Left lung (tissue), 10 donors: ENCODE measurements around the gene ADM2. TPM values are rescaled to one million over a fixed set of nuclear protein-coding genes. Genes with fewer than 3 reads are reported as not detected.

ENCODE experiments used
- ATAC-seq: fragments of 200-7000 bp; cut with Tn5 transposase; one replicate; pipeline ENCODE4 v1.9.1; 2020; ENCODE audit warnings: moderate library complexity
- DNase-seq, 4 donors: peaks; one replicate each; pipeline ENCODE4 v3.0.0-alpha.2; 2013 to 2020
- H3K27ac ChIP-seq, 2 donors: fragments of 200-600 bp; sonication (generic) in 1 of 2; one replicate each; pipeline versions ENCODE4 v1.5.0 to v1.8.0; 2020 to 2021
- H3K27me3 ChIP-seq, 2 donors: fragments of 200-600 bp; sonication (generic) in 1 of 2; one replicate each; pipeline versions ENCODE4 v1.5.0 to v1.8.0; 2020 to 2021
- H3K36me3 ChIP-seq, 2 donors: fragments of 200-600 bp; sonication (generic) in 1 of 2; one replicate each; pipeline versions ENCODE4 v1.5.0 to v1.8.0; 2020 to 2021
- H3K4me1 ChIP-seq, 2 donors: fragments of 200-600 bp; one replicate each; pipeline ENCODE4 v1.8.0; 2021
- H3K4me3 ChIP-seq, 2 donors: fragments of 200-600 bp; sonication (generic) in 1 of 2; one replicate each; pipeline versions ENCODE4 v1.5.0 to v1.8.0; 2020 to 2021; ENCODE audit warnings: mild to moderate bottlenecking in 1 of 2
- H3K9me3 ChIP-seq, 2 donors: fragments of 200-600 bp; sonication (generic) in 1 of 2; one replicate each; pipeline versions ENCODE4 v1.5.0 to v1.8.0; 2020 to 2021
- CTCF ChIP-seq, 2 donors: fragments of 200-600 bp; sonication (generic) in 1 of 2; IDR thresholded peaks; one replicate each; pipeline versions ENCODE4 v1.5.0 to v1.8.0; 2021; ENCODE audit warnings: antibody characterized with exemption in 2 of 2
- intact Hi-C, 2 donors: fragments of 100-400 bp; cut with DNase I; formaldehyde crosslinking; loops; one replicate each; pipeline versions ENCODE4 v1.11.2 to v1.14.2; 2022
- polyA plus RNA-seq, 6 donors: library from polyadenylated mRNA; unstranded; fragments of 120-200 nt; gene quantifications; one replicate each; pipeline ENCODE4 v1.2.1, GENCODE V29; 2013; ENCODE audit not compliant: insufficient read length in 6 of 6
- total RNA-seq, 2 donors: library from RNA; stranded (reverse); fragmentation: NEBNext Ultra II Directional; extraction: Animal tissue kit (Norgen Biotek cat#: 25700); gene quantifications; one replicate each; pipeline ENCODE4 v1.2.1, GENCODE V29; 2021
- donor health status: DM: no; HTN: yes; CAD: no.
- donor health status: DM: no; HTN: no; CAD: no.

Gene ADM2
- total and polyA plus RNA-seq, 8 donors = 0.29 to 3.5 (median 0.65) TPM

DNA sequence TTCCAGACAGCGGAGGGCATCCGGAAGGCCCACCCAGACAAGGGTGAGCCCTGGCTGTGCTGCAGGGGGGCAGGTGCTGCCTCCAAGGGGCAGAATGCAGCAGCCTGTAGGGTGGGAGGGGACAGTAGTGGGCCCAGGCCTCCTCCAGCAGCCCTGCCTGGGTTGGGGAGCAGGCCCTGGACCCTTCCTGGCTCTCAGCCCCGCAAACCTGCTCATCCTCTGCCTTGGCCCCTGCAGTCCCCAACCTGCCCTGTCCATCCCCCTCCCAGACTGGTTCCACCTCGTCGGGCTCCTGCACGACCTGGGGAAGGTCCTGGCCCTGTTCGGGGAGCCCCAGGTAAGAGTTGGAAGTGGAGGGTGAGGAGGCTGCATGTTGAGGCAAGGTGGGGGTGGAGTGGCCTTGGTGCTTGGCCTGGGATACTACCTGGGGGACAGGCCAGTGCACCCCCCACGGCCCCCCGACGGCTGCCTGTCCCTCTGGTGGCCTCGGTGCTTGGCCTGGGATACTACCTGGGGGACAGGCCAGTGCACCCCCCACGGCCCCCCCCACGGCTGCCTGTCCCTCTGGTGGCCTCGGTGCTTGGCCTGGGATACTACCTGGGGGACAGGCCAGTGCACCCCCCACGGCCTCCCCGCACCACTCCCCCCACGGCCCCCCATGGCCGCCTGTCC is 6.8 kb downstream of the ADM2 start:
- no peak for ATAC-seq
- no peak for TF ChIP-seq CTCF (IDR thresholded peaks at IDR 0.05)

GRCh38 chr22:50488886-50489285 is 7.5 kb downstream of the ADM2 start:
- no peaks in the 10 kb centered on the region for H3K36me3 ChIP-seq
- ATAC-seq = no peak
- H3K4me3 ChIP-seq = no peak overlapping the region
- H3K27ac ChIP-seq = no peak overlapping the region
- no peaks in the 10 kb centered on the region for H3K9me3 ChIP-seq
- peaks cover 0 to 50% of the 10 kb centered on the region in 2 donors for H3K27me3 ChIP-seq
- no peak for DNase-seq
- no peak for TF ChIP-seq CTCF (IDR thresholded peaks at IDR 0.05)
- no peaks in the 10 kb centered on the region for H3K4me1 ChIP-seq
- intact Hi-C loops = no loop called here

More for the DNA sequence above, 6.8 kb downstream of the ADM2 start:
- Histone ChIP-seq H3K4me3 (no peak overlapping the region), H3K36me3 (no peaks in the 10 kb centered on the region), H3K9me3 (no peaks in the 10 kb centered on the region), H3K27me3 (peaks cover 0 to 58% of the 10 kb centered on the region in 2 donors), H3K4me1 (no peaks in the 10 kb centered on the region), H3K27ac (no peak overlapping the region)
- intact Hi-C loops = no loop called here
- no peak for DNase-seq

DNA sequence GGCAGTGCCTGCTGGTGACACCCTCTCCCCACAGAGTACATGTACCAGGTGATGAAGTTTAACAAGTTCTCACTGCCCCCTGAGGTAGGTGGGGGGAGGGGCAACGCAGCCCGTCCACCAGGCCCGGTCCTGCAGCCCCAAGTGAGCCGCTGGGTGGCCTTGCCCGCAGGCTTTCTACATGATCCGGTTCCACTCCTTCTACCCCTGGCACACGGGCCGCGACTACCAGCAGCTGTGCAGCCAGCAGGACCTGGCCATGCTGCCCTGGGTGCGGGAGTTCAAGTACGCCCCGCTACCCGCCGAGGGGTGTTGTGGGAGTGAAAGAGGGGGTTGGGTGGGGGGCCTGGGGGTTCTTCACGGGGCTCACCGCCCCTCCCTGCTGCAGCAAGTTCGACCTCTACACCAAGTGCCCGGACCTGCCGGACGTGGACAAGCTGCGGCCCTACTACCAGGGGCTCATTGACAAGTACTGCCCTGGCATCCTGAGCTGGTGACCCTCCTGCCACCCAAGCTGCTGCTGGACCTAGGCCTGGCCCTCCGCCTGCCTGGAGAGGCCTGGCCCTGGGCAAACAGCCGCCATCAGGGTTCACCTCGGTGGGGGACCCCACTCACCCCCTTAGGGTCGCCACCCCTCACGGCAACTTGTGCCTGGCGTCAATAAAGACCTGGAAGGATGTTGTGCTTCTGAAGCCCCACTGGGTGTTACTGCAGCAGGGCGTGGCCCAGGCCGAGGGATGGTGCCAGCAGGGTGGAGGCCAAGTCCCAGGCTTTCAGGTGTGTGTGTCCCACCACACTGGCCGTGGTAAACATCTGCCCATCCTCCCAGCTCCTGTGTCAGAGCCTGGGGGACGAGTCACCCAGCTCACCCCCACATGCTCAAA is 8.3 kb downstream of the ADM2 start:
- ATAC-seq = no peak
- Histone ChIP-seq H3K9me3 (no peaks in the 10 kb centered on the region), H3K4me3 (no peak overlapping the region)

GRCh38 chr22:50490531-50491308 is 9.4 kb downstream of the ADM2 start:
- Histone ChIP-seq H3K4me3 (no peak overlapping the region), H3K27ac (no peak overlapping the region), H3K9me3 (no peaks in the 10 kb centered on the region), H3K36me3 (no peaks in the 10 kb centered on the region), H3K4me1 (no peaks in the 10 kb centered on the region), H3K27me3 (peaks cover 0 to 33% of the 10 kb centered on the region in 2 donors)
- DNase-seq = no peak
- no peak for TF ChIP-seq CTCF (IDR thresholded peaks at IDR 0.05)
- intact Hi-C loops = no loop called here
- ATAC-seq = peak; percentile 46

More for the DNA sequence above, 8.3 kb downstream of the ADM2 start:
- no peak for TF ChIP-seq CTCF (IDR thresholded peaks at IDR 0.05)
- H3K27me3 ChIP-seq = peaks cover 0 to 43% of the 10 kb centered on the region in 2 donors
- no peaks in the 10 kb centered on the region for H3K4me1 ChIP-seq
- no peak overlapping the region for H3K27ac ChIP-seq
- H3K36me3 ChIP-seq = no peaks in the 10 kb centered on the region
- DNase-seq = peak in 1 of 4 donors; percentile 67
- intact Hi-C loops = no loop called here
